Mesenchymal stem cell (in vitro differentiated cells and primary cell): Measurements from ENCODE around the gene ITPRID2.

Experiments used
- DNase-seq: peaks from one replicate; pipeline ENCODE4 v3.0.0-alpha.2; 2013
- H2AFZ ChIP-seq: one replicate; pipeline ENCODE4 v1.6.1; 2013; ENCODE audit warnings: low read depth, mild to moderate bottlenecking, control low read depth, inconsistent platforms, low read length, moderate library complexity
- H2AK5ac ChIP-seq: 2 replicates; pipeline ENCODE4 v1.6.1; 2013; ENCODE audit warnings: low read length, moderate library complexity, mild to moderate bottlenecking, inconsistent platforms; ENCODE audit not compliant: severe bottlenecking
- H2BK120ac ChIP-seq: one replicate; pipeline ENCODE4 v1.6.1; 2013; ENCODE audit warnings: low read depth, mild to moderate bottlenecking, inconsistent platforms, low read length, moderate library complexity
- H2BK12ac ChIP-seq, 2 experiments: one replicate each; pipeline ENCODE4 v1.6.1; 2013; ENCODE audit warnings: inconsistent platforms in 2 of 2, low read length in 2 of 2, mild to moderate bottlenecking in 2 of 2, moderate library complexity in 2 of 2, control low read depth in 1 of 2
- H2BK15ac ChIP-seq: one replicate; pipeline ENCODE4 v1.6.1; 2013; ENCODE audit warnings: mild to moderate bottlenecking, low read depth, inconsistent platforms; ENCODE audit not compliant: poor library complexity, severe bottlenecking
- H2BK5ac ChIP-seq: 2 replicates; pipeline ENCODE4 v1.6.1; 2013; ENCODE audit warnings: low read depth, mild to moderate bottlenecking, low read length, control low read depth, inconsistent platforms; ENCODE audit not compliant: poor library complexity, severe bottlenecking
- H3K14ac ChIP-seq, 2 experiments: one replicate each; pipeline ENCODE4 v1.6.1; 2013; ENCODE audit warnings: inconsistent platforms in 2 of 2, low read length in 2 of 2, control low read depth in 1 of 2, mild to moderate bottlenecking in 1 of 2, moderate library complexity in 1 of 2
- H3K18ac ChIP-seq, 2 experiments: one replicate each; pipeline ENCODE4 v1.6.1; 2013; ENCODE audit warnings: inconsistent platforms in 2 of 2, low read length in 2 of 2, control low read depth in 1 of 2, low read depth in 1 of 2, mild to moderate bottlenecking in 1 of 2
- H3K23ac ChIP-seq, 2 experiments: one replicate each; pipeline ENCODE4 v1.6.1; 2013; ENCODE audit warnings: inconsistent platforms in 2 of 2, low read length in 2 of 2, mild to moderate bottlenecking in 2 of 2, moderate library complexity in 2 of 2, control low read depth in 1 of 2
- H3K27ac ChIP-seq: 2 replicates; pipeline ENCODE4 v1.5.1; 2013; ENCODE audit warnings: mild to moderate bottlenecking, moderate library complexity, low read length, control low read depth, inconsistent platforms; ENCODE audit not compliant: poor library complexity, severe bottlenecking
- H3K27me3 ChIP-seq, 2 experiments: 2 replicates each; pipeline versions ENCODE4 v1.6.1 to v1.7.0; 2013; ENCODE audit warnings: low read length in 2 of 2, mild to moderate bottlenecking in 2 of 2, moderate library complexity in 2 of 2, control low read depth in 1 of 2, inconsistent platforms in 1 of 2; ENCODE audit not compliant: control insufficient read depth in 1 of 2, insufficient read depth in 1 of 2
- H3K36me3 ChIP-seq, 2 experiments: 2 replicates each; pipeline versions ENCODE4 v1.6.1 to v1.7.0; 2013; ENCODE audit warnings: low read length in 2 of 2, control low read depth in 1 of 2, inconsistent platforms in 1 of 2, low read depth in 1 of 2, mild to moderate bottlenecking in 1 of 2; ENCODE audit not compliant: insufficient read depth in 2 of 2, control insufficient read depth in 1 of 2
- H3K4ac ChIP-seq, 2 experiments: one replicate each; pipeline ENCODE4 v1.6.1; 2013; ENCODE audit warnings: inconsistent platforms in 2 of 2, low read length in 2 of 2, mild to moderate bottlenecking in 2 of 2, moderate library complexity in 2 of 2, control low read depth in 1 of 2, low read depth in 1 of 2
- H3K4me1 ChIP-seq: 2 replicates; pipeline ENCODE4 v1.6.1; 2013; ENCODE audit warnings: low read depth, low read length, control low read depth; ENCODE audit not compliant: control insufficient read depth, insufficient read depth
- H3K4me2 ChIP-seq: 2 replicates; pipeline ENCODE4 v1.6.1; 2013; ENCODE audit warnings: low read length, mild to moderate bottlenecking, inconsistent platforms; ENCODE audit not compliant: poor library complexity, severe bottlenecking
- H3K4me3 ChIP-seq, 2 experiments: 2 replicates each; pipeline versions ENCODE4 v1.5.1 to v1.7.0; 2013; ENCODE audit warnings: low read length in 2 of 2, mild to moderate bottlenecking in 2 of 2, control low read depth in 1 of 2, low read depth in 1 of 2; ENCODE audit not compliant: insufficient read depth in 1 of 2
- H3K79me1 ChIP-seq: replicated peaks from 2 replicates; pipeline ENCODE4 v1.6.1; 2013; ENCODE audit warnings: mild to moderate bottlenecking, control low read depth, low read length, inconsistent platforms; ENCODE audit not compliant: poor library complexity, severe bottlenecking
- H3K9ac ChIP-seq: 2 replicates; pipeline ENCODE4 v1.7.0; 2013; ENCODE audit warnings: mild to moderate bottlenecking, low read length, moderate library complexity
- H3K9me3 ChIP-seq: 2 replicates; pipeline ENCODE4 v1.7.0; 2013; ENCODE audit warnings: mild to moderate bottlenecking, low read length; ENCODE audit not compliant: control insufficient read depth
- H4K8ac ChIP-seq: one replicate; pipeline ENCODE4 v1.6.1; 2013; ENCODE audit warnings: inconsistent platforms, mild to moderate bottlenecking, low read length, moderate library complexity
- H4K91ac ChIP-seq: one replicate; pipeline ENCODE4 v1.6.1; 2013; ENCODE audit warnings: mild to moderate bottlenecking, low read length, inconsistent platforms
- WGBS: methylation state at CpG from one replicate; pipeline ENCODE4 v1.1.7; 2013; ENCODE audit warnings: mixed read lengths; 5-methylcytosine and 5-hydroxymethylcytosine counted together

Gene ITPRID2

DNA sequence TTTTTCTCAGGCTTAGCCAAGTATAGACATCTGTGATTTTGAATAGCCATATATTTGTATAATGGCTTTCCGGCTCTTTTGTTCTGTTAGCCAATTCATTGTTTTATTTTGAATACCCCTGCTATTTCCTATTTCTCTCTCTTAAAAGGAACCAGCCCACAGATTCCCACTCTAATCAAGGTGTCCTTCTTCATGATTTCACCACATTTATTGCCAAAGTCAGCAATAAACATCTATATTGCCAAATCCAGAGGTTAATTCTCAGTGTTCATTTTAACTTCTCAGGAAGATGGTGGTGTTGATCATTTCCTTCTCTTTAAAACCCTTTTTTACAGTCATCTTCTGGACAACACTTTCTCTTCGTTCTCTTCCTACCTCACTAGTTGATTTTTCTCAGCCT is 13.1 kb upstream of the ITPRID2 start:
- no peaks in the 10 kb centered on the region for H3K9me3 ChIP-seq
- no peak overlapping the region for H4K91ac ChIP-seq
- no peak overlapping the region for H3K23ac ChIP-seq
- no peak overlapping the region for H3K14ac ChIP-seq
- WGBS, result 82% methylated on average over 1 of the region's 2 CpGs
- no peak overlapping the region for H3K4ac ChIP-seq
- H3K4me1 ChIP-seq, result no peaks in the 10 kb centered on the region
- H2BK120ac ChIP-seq, result no peak overlapping the region
- H2AK5ac ChIP-seq, result no peak overlapping the region
- no peaks in the 10 kb centered on the region for H3K27me3 ChIP-seq
- H3K79me1 ChIP-seq, result no peaks in the 10 kb centered on the region
- no peak overlapping the region for H2BK15ac ChIP-seq
- no peak overlapping the region for H3K4me3 ChIP-seq
- no peak overlapping the region for H2AFZ ChIP-seq
- H4K8ac ChIP-seq, result no peak overlapping the region
- H3K9ac ChIP-seq, result no peak overlapping the region
- H2BK12ac ChIP-seq, result no peak overlapping the region
- no peak overlapping the region for H3K4me2 ChIP-seq
- no peak overlapping the region for H3K18ac ChIP-seq
- no peaks in the 10 kb centered on the region for H3K36me3 ChIP-seq
- H2BK5ac ChIP-seq, result no peak overlapping the region
- DNase-seq, result no peak
- H3K27ac ChIP-seq, result no peak overlapping the region

DNA sequence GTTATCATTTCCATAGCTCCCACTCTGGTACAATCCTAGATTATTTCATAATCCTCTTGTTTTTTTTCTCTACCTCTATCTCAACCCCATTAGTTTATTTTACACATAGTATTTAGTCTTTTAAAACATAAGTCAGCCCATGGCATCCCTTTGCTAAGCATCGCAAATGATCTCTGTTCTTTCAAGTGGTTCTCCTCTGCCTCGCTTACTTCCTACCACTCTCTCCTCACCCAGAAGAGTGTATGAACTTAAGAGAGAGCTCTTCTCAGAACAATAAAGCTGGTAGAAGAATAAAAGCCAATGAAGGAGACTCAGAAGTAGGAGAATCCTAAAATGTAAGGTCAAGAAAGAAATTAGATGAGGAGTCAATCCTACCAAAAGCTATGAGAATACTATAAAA is 12.2 kb upstream of the ITPRID2 start:
- 100% methylated on average over 1 of the region's 2 CpGs for WGBS
- Histone ChIP-seq H3K4me2 (no peak overlapping the region), H4K91ac (no peak overlapping the region), H2BK15ac (no peak overlapping the region), H3K27me3 (no peaks in the 10 kb centered on the region), H3K18ac (no peak overlapping the region), H2BK12ac (no peak overlapping the region), H3K4me3 (no peak overlapping the region), H2AK5ac (no peak overlapping the region), H2AFZ (no peak overlapping the region), H2BK5ac (no peak overlapping the region), H4K8ac (no peak overlapping the region), H2BK120ac (no peak overlapping the region), H3K27ac (no peak overlapping the region), H3K9ac (no peak overlapping the region), H3K14ac (no peak overlapping the region), H3K4me1 (no peaks in the 10 kb centered on the region), H3K9me3 (no peaks in the 10 kb centered on the region), H3K36me3 (no peaks in the 10 kb centered on the region), H3K79me1 (no peaks in the 10 kb centered on the region), H3K23ac (no peak overlapping the region), H3K4ac (no peak overlapping the region)
- DNase-seq, result no peak

DNA sequence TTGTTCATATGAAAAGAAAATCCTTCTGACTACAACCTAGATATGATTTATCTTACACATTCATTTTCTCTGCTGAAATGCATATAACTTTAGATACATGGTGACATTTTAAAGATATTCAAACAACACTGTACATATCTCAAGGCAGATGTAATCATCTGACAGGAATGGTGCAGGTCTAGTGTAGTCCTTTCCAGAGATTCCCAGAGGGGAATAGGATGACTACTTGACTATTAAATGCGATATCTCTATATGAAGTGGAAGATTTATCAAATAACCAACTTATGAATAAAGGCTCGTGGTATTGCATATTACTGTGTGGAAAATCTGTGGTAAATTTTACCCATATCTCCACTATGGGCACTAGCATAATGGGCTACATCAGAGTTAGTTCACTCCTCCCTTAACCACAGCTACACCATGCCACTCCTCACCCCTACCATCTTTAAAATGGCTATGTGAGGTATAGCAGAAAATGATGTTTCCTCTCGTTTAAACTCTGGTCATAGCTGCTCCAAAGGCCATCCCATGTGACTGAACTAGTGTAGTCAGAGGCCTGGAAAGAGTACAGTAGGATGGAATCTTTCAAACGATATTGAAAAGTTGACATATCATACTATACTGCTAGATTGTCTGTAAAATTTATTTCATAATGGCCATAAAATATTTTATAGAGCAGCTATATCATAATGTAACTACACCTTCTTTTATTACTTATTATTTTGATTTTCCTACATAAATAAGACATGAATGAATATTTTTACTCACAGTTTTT is 9.1 kb upstream of the ITPRID2 start:
- Histone ChIP-seq H2AK5ac (no peak overlapping the region), H4K8ac (no peak overlapping the region), H3K23ac (no peak overlapping the region), H3K14ac (no peak overlapping the region), H2BK15ac (no peak overlapping the region), H3K4me2 (no peak overlapping the region), H2BK12ac (no peak overlapping the region), H3K4me1 (no peaks in the 10 kb centered on the region), H3K36me3 (no peaks in the 10 kb centered on the region), H3K4ac (no peak overlapping the region), H2BK120ac (no peak overlapping the region), H4K91ac (no peak overlapping the region), H3K79me1 (no peaks in the 10 kb centered on the region), H3K18ac (no peak overlapping the region), H3K9me3 (no peaks in the 10 kb centered on the region), H3K27me3 (no peaks in the 10 kb centered on the region), H2BK5ac (no peak overlapping the region), H2AFZ (no peak overlapping the region), H3K27ac (no peak overlapping the region), H3K4me3 (no peak overlapping the region), H3K9ac (no peak overlapping the region)
- DNase-seq, result no peak
- 71% methylated on average over 1 of the region's 4 CpGs for WGBS

DNA sequence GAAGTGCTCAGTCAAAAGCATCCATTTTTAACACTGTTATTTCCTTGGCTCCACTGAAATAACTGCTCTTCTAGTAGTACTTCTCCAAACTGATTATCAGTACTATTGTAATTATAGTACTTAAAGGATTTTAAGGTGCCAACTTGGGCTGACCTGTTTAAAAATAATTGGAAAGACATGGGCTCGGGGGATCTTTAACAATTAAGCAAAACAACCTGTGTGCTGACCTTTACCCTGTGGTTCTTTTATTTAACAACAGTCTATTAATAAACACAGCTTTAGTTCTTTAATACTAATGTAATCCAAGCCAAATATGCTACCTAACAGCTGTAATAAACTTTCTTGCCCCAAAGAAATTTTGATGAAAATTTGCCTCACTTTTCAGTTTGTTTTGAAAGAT is 6.9 kb upstream of the ITPRID2 start:
- H4K91ac ChIP-seq, result no peak overlapping the region
- no peaks in the 10 kb centered on the region for H3K27me3 ChIP-seq
- no peaks in the 10 kb centered on the region for H3K9me3 ChIP-seq
- no peak overlapping the region for H3K4ac ChIP-seq
- no peak overlapping the region for H3K23ac ChIP-seq
- H2BK120ac ChIP-seq, result no peak overlapping the region
- H2BK15ac ChIP-seq, result no peak overlapping the region
- H2BK5ac ChIP-seq, result no peak overlapping the region
- no peak overlapping the region for H2AK5ac ChIP-seq
- no peak overlapping the region for H3K4me2 ChIP-seq
- no peak for DNase-seq
- H3K4me1 ChIP-seq, result no peaks in the 10 kb centered on the region
- H2AFZ ChIP-seq, result no peak overlapping the region
- H2BK12ac ChIP-seq, result no peak overlapping the region
- 100% methylated on average over 1 of the region's 1 CpG for whole genome bisulfite sequencing
- no peak overlapping the region for H4K8ac ChIP-seq
- no peak overlapping the region for H3K27ac ChIP-seq
- no peak overlapping the region for H3K14ac ChIP-seq
- H3K79me1 ChIP-seq, result no peaks in the 10 kb centered on the region
- H3K18ac ChIP-seq, result no peak overlapping the region
- H3K36me3 ChIP-seq, result no peaks in the 10 kb centered on the region
- H3K9ac ChIP-seq, result no peak overlapping the region
- H3K4me3 ChIP-seq, result no peak overlapping the region
